Karpas-422 (cell line): ENCODE data around the gene GNE. TPM values are rescaled to one million over a fixed set of nuclear protein-coding genes. Genes with fewer than 3 reads are reported as not detected.
"Not testable (repeated sequence)": the region's sequence is repeated elsewhere in the genome, so short reads cannot be mapped to it uniquely, and the experiment has no call there.

ENCODE experiments used
- DNase-seq: peaks from one replicate; pipeline ENCODE4 v3.0.0-alpha.2; 2015
- H2AFZ ChIP-seq: fragments of 200-600 bp; sonication (generic); 2 replicates; pipeline ENCODE4 v1.6.1; 2014; ENCODE audit warnings: antibody characterized with exemption, low read length, mixed read lengths
- H3K27ac ChIP-seq: fragments of 200-600 bp; sonication (generic); 2 replicates; pipeline ENCODE4 v1.5.1; 2014; ENCODE audit warnings: mild to moderate bottlenecking, low read length, moderate library complexity
- H3K27me3 ChIP-seq: fragments of 200-600 bp; sonication (generic); 2 replicates; pipeline ENCODE4 v1.6.1; 2014; ENCODE audit warnings: low read length, mixed read lengths
- H3K36me3 ChIP-seq: fragments of 200-600 bp; sonication (generic); 2 replicates; pipeline ENCODE4 v1.6.1; 2014; ENCODE audit warnings: low read length, mixed read lengths; ENCODE audit not compliant: insufficient read depth
- H3K4me1 ChIP-seq: fragments of 200-600 bp; sonication (generic); 2 replicates; pipeline ENCODE4 v1.6.1; 2014; ENCODE audit warnings: mild to moderate bottlenecking, low read length, mixed read lengths
- H3K4me2 ChIP-seq: fragments of 200-600 bp; sonication (generic); 2 replicates; pipeline ENCODE4 v1.6.1; 2014; ENCODE audit warnings: low read length, low read depth, mild to moderate bottlenecking; ENCODE audit not compliant: poor library complexity, severe bottlenecking
- H3K4me3 ChIP-seq: fragments of 200-600 bp; sonication (generic); 2 replicates; pipeline ENCODE4 v1.5.1; 2014; ENCODE audit warnings: mild to moderate bottlenecking, antibody characterized with exemption, low read length, mixed read lengths
- H3K79me2 ChIP-seq: fragments of 200-600 bp; sonication (generic); 2 replicates; pipeline ENCODE4 v1.6.1; 2014; ENCODE audit warnings: mild to moderate bottlenecking, low read length, mixed read lengths
- H3K9ac ChIP-seq: fragments of 200-600 bp; sonication (generic); 2 replicates; pipeline ENCODE4 v1.6.0; 2014; ENCODE audit warnings: low read length
- H3K9me2 ChIP-seq: fragments of 200-600 bp; sonication (generic), shearing (Covaris generic); replicated peaks from 2 replicates; pipeline ENCODE4 v1.6.0; 2014; ENCODE audit warnings: mild to moderate bottlenecking, low read length, moderate library complexity; ENCODE audit not compliant: insufficient read depth
- H3K9me3 ChIP-seq: fragments of 300-700, 200-600 bp; sonication (generic); 2 replicates; pipeline ENCODE4 v1.6.1; 2014; ENCODE audit warnings: low read length, mixed read lengths
- H4K20me1 ChIP-seq: fragments of 200-600 bp; sonication (generic); 2 replicates; pipeline ENCODE4 v1.6.1; 2014; ENCODE audit warnings: mild to moderate bottlenecking, antibody characterized with exemption, low read length, low read depth; ENCODE audit not compliant: insufficient read depth
- total RNA-seq: library from RNA; depleted of rRNA; stranded (reverse); fragments of >200 nt; shearing (Covaris generic); gene quantifications from 2 replicates; pipeline ENCODE4 v1.2.3, GENCODE V29; 2014; ENCODE audit warnings: low replicate concordance

Gene GNE
- total RNA-seq, 1 experiment from 2014 or later, result 14.8 TPM

GRCh38 chr9:36192196-36192595, 66.1 kb downstream of the GNE start:
- Histone ChIP-seq H3K4me1 (peaks cover 27% of the 10 kb centered on the region), H3K27me3 (no peaks in the 10 kb centered on the region), H3K79me2 (peaks cover 60% of the 10 kb centered on the region), H3K4me3 (peak overlapping the region; percentile 78), H2AFZ (no peak overlapping the region), H3K9me3 (no peaks in the 10 kb centered on the region), H3K9me2 (no peaks in the 10 kb centered on the region), H3K4me2 (peak overlapping the region; percentile 80), H3K9ac (peak overlapping the region; percentile 88), H4K20me1 (peaks cover 44% of the 10 kb centered on the region), H3K36me3 (peaks cover 20% of the 10 kb centered on the region; the same call in 1 of the 2 replicates), H3K27ac (peak overlapping the region; percentile 32; the same call in 1 of the 2 replicates)
- DNase-seq, result peak; percentile 79

- Histone ChIP-seq H3K36me3 (peaks cover 19% of the 10 kb centered on the region; the same call in 1 of the 2 replicates), H3K9me2 (no peaks in the 10 kb centered on the region), H4K20me1 (peaks cover 39% of the 10 kb centered on the region), H3K4me3 (peak overlapping the region; percentile 78), H3K4me1 (peaks cover 27% of the 10 kb centered on the region), H3K79me2 (peaks cover 55% of the 10 kb centered on the region), H3K9me3 (no peaks in the 10 kb centered on the region), H3K9ac (peak overlapping the region; percentile 88), H3K4me2 (peak overlapping the region; percentile 80), H2AFZ (no peak overlapping the region), H3K27ac (peak overlapping the region; percentile 32; the same call in 1 of the 2 replicates), H3K27me3 (no peaks in the 10 kb centered on the region)
- DNase-seq, result no peak
These were observed 66.6 kb downstream of the GNE start for GRCh38 chr9:36191686-36192085.

GRCh38 chr9:36191290-36191645, 67.0 kb downstream of the GNE start:
- Histone ChIP-seq H2AFZ (0 out of 2 replicates have a peak overlapping the region, but pooled peaks have one; percentile 12), H3K4me2 (peak overlapping the region; percentile 80), H4K20me1 (peaks cover 37% of the 10 kb centered on the region), H3K27me3 (no peaks in the 10 kb centered on the region), H3K9me3 (no peaks in the 10 kb centered on the region), H3K79me2 (peaks cover 52% of the 10 kb centered on the region), H3K4me3 (peak overlapping the region; percentile 78), H3K9me2 (no peaks in the 10 kb centered on the region), H3K4me1 (peaks cover 27% of the 10 kb centered on the region), H3K27ac (peak overlapping the region; percentile 32; the same call in 1 of the 2 replicates), H3K9ac (peak overlapping the region; percentile 88), H3K36me3 (peaks cover 19% of the 10 kb centered on the region; the same call in 1 of the 2 replicates)
- peak; percentile 79 for DNase-seq

GRCh38 chr9:36190388-36191289, 67.6 kb downstream of the GNE start, which contains the start of gene CLTA:
CLTA (plus strand) TSS chr9:36190921; CDS start chr9:36191057, 136 bp downstream.
- no peaks in the 10 kb centered on the region for H3K9me2 ChIP-seq
- no peaks in the 10 kb centered on the region for H3K9me3 ChIP-seq

GRCh38 chr9:36189976-36190375, 68.3 kb downstream of the GNE start:
- H3K27ac ChIP-seq, result peak overlapping the region; percentile 41
- peak overlapping the region; percentile 88 for H3K9ac ChIP-seq
- H3K9me3 ChIP-seq, result no peaks in the 10 kb centered on the region
- H3K36me3 ChIP-seq, result peaks cover 16% of the 10 kb centered on the region; the same call in 1 of the 2 replicates
- peaks cover 42% of the 10 kb centered on the region for H3K79me2 ChIP-seq
- peak overlapping the region; percentile 82; the same call in 1 of the 2 replicates for H2AFZ ChIP-seq
- peaks cover 35% of the 10 kb centered on the region for H4K20me1 ChIP-seq
- peak overlapping the region; percentile 78 for H3K4me3 ChIP-seq
- H3K4me1 ChIP-seq, result peaks cover 27% of the 10 kb centered on the region
- no peak for DNase-seq
- peak overlapping the region; percentile 80 for H3K4me2 ChIP-seq
- H3K27me3 ChIP-seq, result no peaks in the 10 kb centered on the region
- no peaks in the 10 kb centered on the region for H3K9me2 ChIP-seq

More at GRCh38 chr9:36190388-36191289, 67.6 kb downstream of the GNE start, which contains the start of gene CLTA:
- peak; percentile 98 for DNase-seq
- Histone ChIP-seq H3K36me3 (peaks cover 19% of the 10 kb centered on the region; the same call in 1 of the 2 replicates), H3K9ac (peak within 1 kb of the TSS; percentile 88), H3K27ac (peak within 1 kb of the TSS; percentile 41), H3K4me1 (peaks cover 27% of the 10 kb centered on the region), H4K20me1 (peaks cover 37% of the 10 kb centered on the region), H3K4me2 (peak within 1 kb of the TSS; percentile 80), H2AFZ (peak within 1 kb of the TSS; percentile 82), H3K4me3 (peak within 1 kb of the TSS; percentile 78), H3K79me2 (peaks cover 49% of the 10 kb centered on the region), H3K27me3 (no peaks in the 10 kb centered on the region)

GRCh38 chr9:36188212-36188611, 70.0 kb downstream of the GNE start:
- no peaks in the 10 kb centered on the region for H3K9me2 ChIP-seq
- H4K20me1 ChIP-seq, result peaks cover 18% of the 10 kb centered on the region
- H3K27ac ChIP-seq, result no peak overlapping the region
- no peaks in the 10 kb centered on the region for H3K27me3 ChIP-seq
- H3K79me2 ChIP-seq, result peaks cover 25% of the 10 kb centered on the region
- no peak overlapping the region for H2AFZ ChIP-seq
- no peak overlapping the region for H3K9ac ChIP-seq
- DNase-seq, result no peak
- H3K4me1 ChIP-seq, result peaks cover 22% of the 10 kb centered on the region
- no peak overlapping the region for H3K4me3 ChIP-seq
- H3K36me3 ChIP-seq, result peaks cover 5% of the 10 kb centered on the region; the same call in 1 of the 2 replicates
- no peak overlapping the region for H3K4me2 ChIP-seq
- H3K9me3 ChIP-seq, result no peaks in the 10 kb centered on the region

GRCh38 chr9:36187414-36187813, 70.8 kb downstream of the GNE start:
- DNase-seq, result no peak
- Histone ChIP-seq H3K27ac (no peak overlapping the region), H2AFZ (no peak overlapping the region)

GRCh38 chr9:36180243-36180642, 78.0 kb downstream of the GNE start:
- H3K9ac ChIP-seq, H3K9me2 ChIP-seq, DNase-seq, H3K27ac ChIP-seq, H4K20me1 ChIP-seq, H3K9me3 ChIP-seq, H3K36me3 ChIP-seq, H3K4me3 ChIP-seq, H2AFZ ChIP-seq, H3K27me3 ChIP-seq, H3K4me2 ChIP-seq, H3K79me2 ChIP-seq, H3K4me1 ChIP-seq: not testable (repeated sequence)

More at GRCh38 chr9:36187414-36187813, 70.8 kb downstream of the GNE start:
- H4K20me1 ChIP-seq, result peaks cover 10% of the 10 kb centered on the region
- H3K4me2 ChIP-seq, result no peak overlapping the region
- no peaks in the 10 kb centered on the region for H3K27me3 ChIP-seq
- H3K9ac ChIP-seq, result no peak overlapping the region
- H3K9me3 ChIP-seq, result no peaks in the 10 kb centered on the region
- peaks cover 14% of the 10 kb centered on the region for H3K4me1 ChIP-seq
- no peaks in the 10 kb centered on the region for H3K36me3 ChIP-seq
- H3K79me2 ChIP-seq, result peaks cover 17% of the 10 kb centered on the region
- H3K9me2 ChIP-seq, result no peaks in the 10 kb centered on the region
- H3K4me3 ChIP-seq, result no peak overlapping the region
